Ishikawa (cell line): ENCODE results near the gene ZNF620.

ENCODE experiments used
- CEBPB ChIP-seq: IDR thresholded peaks from 2 replicates; pipeline ENCODE4 v1.6.1; 2012
- CREB1 ChIP-seq: IDR thresholded peaks from 2 replicates; pipeline ENCODE4 v1.6.1; 2012; ENCODE audit warnings: low read depth
- EGR1 ChIP-seq: IDR thresholded peaks from 2 replicates; pipeline ENCODE4 v1.6.1; 2012
- EP300 ChIP-seq: IDR thresholded peaks from 2 replicates; pipeline ENCODE4 v1.6.1; 2012; ENCODE audit warnings: borderline replicate concordance
- FOXM1 ChIP-seq: IDR thresholded peaks from 2 replicates; pipeline ENCODE4 v1.6.1; 2012; ENCODE audit warnings: low read depth, borderline replicate concordance
- MAX ChIP-seq: IDR thresholded peaks from 2 replicates; pipeline ENCODE4 v1.6.1; 2012
- NFIC ChIP-seq: IDR thresholded peaks from 2 replicates; pipeline ENCODE4 v1.6.1; 2012
- RAD21 ChIP-seq: IDR thresholded peaks from 2 replicates; pipeline ENCODE4 v1.6.1; 2012; ENCODE audit warnings: low read depth
- REST ChIP-seq: IDR thresholded peaks from 2 replicates; pipeline ENCODE4 v1.6.1; 2012; ENCODE audit warnings: low read depth, mild to moderate bottlenecking
- TAF1 ChIP-seq: IDR thresholded peaks from 2 replicates; pipeline ENCODE4 v1.6.1; 2012; ENCODE audit warnings: low read depth, mild to moderate bottlenecking
- TCF12 ChIP-seq: IDR thresholded peaks from 2 replicates; pipeline ENCODE4 v1.6.1; 2012; ENCODE audit warnings: low read depth
- TEAD4 ChIP-seq: IDR thresholded peaks from 2 replicates; pipeline ENCODE4 v1.6.1; 2012
- USF1 ChIP-seq: IDR thresholded peaks from 2 replicates; pipeline ENCODE4 v1.6.1; 2012
- YY1 ChIP-seq: IDR thresholded peaks from 2 replicates; pipeline ENCODE4 v1.6.1; 2012; ENCODE audit warnings: low read depth
- ZBTB7A ChIP-seq: IDR thresholded peaks from 2 replicates; pipeline ENCODE4 v1.6.1; 2012; ENCODE audit warnings: low read depth

The ZNF620 gene

GRCh38 chr3:40511031-40511718, 5.3 kb downstream of the ZNF620 start:
- TF ChIP-seq YY1 (no peak), FOXM1 (no peak), TAF1 (no peak), EGR1 (no peak), USF1 (no peak), MAX (no peak), CREB1 (no peak), TCF12 (no peak), RAD21 (no peak), TEAD4 (no peak), CEBPB (no peak), NFIC (no peak), REST (no peak), EP300 (no peak), ZBTB7A (no peak)

- TF ChIP-seq MAX: no peak
- TF ChIP-seq TCF12: no peak
- TF ChIP-seq TEAD4: no peak
- TF ChIP-seq RAD21: no peak
- TF ChIP-seq USF1: no peak
- TF ChIP-seq REST: no peak
- no peak for TF ChIP-seq YY1
- no peak for TF ChIP-seq NFIC
- no peak for TF ChIP-seq CREB1
- no peak for TF ChIP-seq FOXM1
- TF ChIP-seq ZBTB7A: no peak
- TF ChIP-seq CEBPB: no peak
- no peak for TF ChIP-seq EP300
Observed at GRCh38 chr3:40516201-40516600, 10.4 kb downstream of the ZNF620 start.

GRCh38 chr3:40518067-40518466, 12.2 kb downstream of the ZNF620 start:
- TF ChIP-seq RAD21 (no peak), YY1 (no peak), CEBPB (no peak), FOXM1 (no peak)

- TF ChIP-seq CEBPB (no peak), YY1 (no peak), NFIC (no peak), TCF12 (no peak), EGR1 (no peak), REST (no peak), FOXM1 (no peak), MAX (no peak), RAD21 (no peak), ZBTB7A (no peak), USF1 (no peak), EP300 (no peak), TAF1 (no peak), CREB1 (no peak), TEAD4 (no peak)
Observed at GRCh38 chr3:40518848-40519247, 13.0 kb downstream of the ZNF620 start.
